H1 (cell line): ENCODE measurements around the gene ARL5C. TPM values are rescaled to one million over a fixed set of nuclear protein-coding genes. Genes with fewer than 3 reads are reported as not detected.

Source experiments
- CTCF ChIA-PET: fragments of 300-600 bp; sonication (Branson Sonifier 250); formaldehyde crosslinking; loops from one replicate; lab custom pipeline; 2021; ENCODE audit not compliant: partially characterized antibody; lab: Charles Lee
- POLR2A ChIA-PET: fragments of 300-600 bp; sonication (Branson Sonifier 250); formaldehyde crosslinking; loops from one replicate; lab custom pipeline; 2021; ENCODE audit warnings: inconsistent platforms; ENCODE audit not compliant: partially characterized antibody; lab: Charles Lee
- DNase-seq, 2 experiments: peaks; one replicate each; pipeline versions ENCODE4 v3.0.0 to v3.0.0-alpha.2; 2010 to 2022; ENCODE audit warnings: low spot score in 2 of 2, low read depth in 1 of 2, mixed read lengths in 1 of 2
- FAIRE-seq: peaks from 2 replicates; lab custom pipeline; 2011; peaks lifted over from hg19 to GRCh38; lab: Jason Lieb, UNC
- H2AFZ ChIP-seq: 2 replicates; pipeline ENCODE4 v1.8.1; 2012; ENCODE audit warnings: low read length, inconsistent platforms
- H2AK5ac ChIP-seq: 2 replicates; pipeline ENCODE4 v1.6.1; 2013; ENCODE audit warnings: low read depth, low read length
- H2BK120ac ChIP-seq: replicated peaks from 2 replicates; pipeline ENCODE3; 2013; ENCODE audit warnings: low read depth, low read length, inconsistent platforms
- H2BK12ac ChIP-seq: 2 replicates; pipeline ENCODE4 v1.6.1; 2013; ENCODE audit warnings: low read depth, low read length
- H2BK15ac ChIP-seq: 2 replicates; pipeline ENCODE4 v1.6.1; 2013; ENCODE audit warnings: low read length
- H2BK20ac ChIP-seq: 2 replicates; pipeline ENCODE4 v1.6.1; 2013; ENCODE audit warnings: low read length
- H2BK5ac ChIP-seq: 2 replicates; pipeline ENCODE4 v1.6.1; 2013; ENCODE audit warnings: low read depth, low read length
- H3K14ac ChIP-seq: 2 replicates; pipeline ENCODE4 v1.6.1; 2013; ENCODE audit warnings: inconsistent platforms; ENCODE audit not compliant: insufficient read length
- H3K18ac ChIP-seq: 2 replicates; pipeline ENCODE4 v1.6.1; 2013; ENCODE audit warnings: low read length; ENCODE audit errors: extremely low read depth
- H3K23ac ChIP-seq: 2 replicates; pipeline ENCODE4 v1.6.1; 2013; ENCODE audit warnings: inconsistent platforms; ENCODE audit not compliant: insufficient read length
- H3K23me2 ChIP-seq: 2 replicates; pipeline ENCODE4 v1.6.1; 2013; ENCODE audit warnings: low read depth, low read length
- H3K27ac ChIP-seq: 2 replicates; pipeline ENCODE4 v1.6.1; 2011; ENCODE audit warnings: low read depth, low read length, inconsistent platforms
- H3K27me3 ChIP-seq, 4 experiments: replicated peaks in 1 of 4; 1 replicate in 1 of 4; 2 replicates in 3 of 4; pipeline versions ENCODE4 v1.6.1 to v1.8.1; 2011 to 2013; ENCODE audit warnings: low read length in 3 of 4, mild to moderate bottlenecking in 3 of 4, inconsistent platforms in 2 of 4, mixed read lengths in 2 of 4, moderate library complexity in 1 of 4; ENCODE audit not compliant: control insufficient read depth in 3 of 4, insufficient read depth in 3 of 4; ENCODE audit errors: extremely low read depth in 1 of 4
- H3K36me3 ChIP-seq, 4 experiments: 2 replicates each; pipeline versions ENCODE4 v1.6.1 to v1.8.1; 2011 to 2013; ENCODE audit warnings: mild to moderate bottlenecking in 4 of 4, low read length in 3 of 4, moderate library complexity in 2 of 4, control low read depth in 1 of 4, inconsistent platforms in 1 of 4; ENCODE audit not compliant: insufficient read depth in 4 of 4, control insufficient read depth in 2 of 4
- H3K4ac ChIP-seq: replicated peaks from 2 replicates; pipeline ENCODE3; 2013; ENCODE audit warnings: low read length, low read depth, mixed read lengths, inconsistent platforms; ENCODE audit not compliant: insufficient read length
- H3K4me1 ChIP-seq, 4 experiments: replicated peaks in 1 of 4; 1 replicate in 1 of 4; 2 replicates in 3 of 4; pipeline versions ENCODE4 v1.6.1 to v1.8.1; 2011 to 2013; ENCODE audit warnings: low read length in 3 of 4, inconsistent platforms in 2 of 4, mixed read lengths in 1 of 4; ENCODE audit not compliant: insufficient read depth in 4 of 4, control insufficient read depth in 3 of 4
- H3K4me2 ChIP-seq, 2 experiments: 2 replicates each; pipeline versions ENCODE4 v1.6.1 to v1.8.1; 2011 to 2013; ENCODE audit warnings: low read depth in 2 of 2, low read length in 2 of 2, control low read depth in 1 of 2, inconsistent platforms in 1 of 2, mild to moderate bottlenecking in 1 of 2; ENCODE audit not compliant: insufficient read depth in 1 of 2
- H3K4me3 ChIP-seq, 4 experiments: fragments of 200-600, 300-600 bp in 1 of 4; sonication (generic), shearing (Covaris generic), sonication (Bioruptor Twin) in 1 of 4; 2 replicates each; pipeline versions ENCODE4 v1.5.1 to v1.8.1; 2011 to 2016; ENCODE audit warnings: low read length in 4 of 4, low read depth in 3 of 4, control low read depth in 2 of 4, inconsistent platforms in 2 of 4, mild to moderate bottlenecking in 2 of 4, mixed read lengths in 1 of 4, moderate library complexity in 1 of 4; ENCODE audit not compliant: insufficient read depth in 2 of 4; ENCODE audit errors: extremely low read depth in 1 of 4
- H3K56ac ChIP-seq: replicated peaks from 2 replicates; pipeline ENCODE3; 2013; ENCODE audit warnings: low read depth, mild to moderate bottlenecking, mixed read lengths, low read length, inconsistent platforms; ENCODE audit not compliant: insufficient read length
- H3K79me1 ChIP-seq: 2 replicates; pipeline ENCODE4 v1.6.1; 2013; ENCODE audit warnings: low read depth, low read length, control low read depth
- H3K79me2 ChIP-seq, 2 experiments: 2 replicates each; pipeline versions ENCODE4 v1.6.1 to v1.8.1; 2012 to 2013; ENCODE audit warnings: low read length in 2 of 2, mild to moderate bottlenecking in 2 of 2, inconsistent platforms in 1 of 2; ENCODE audit not compliant: insufficient read depth in 2 of 2, control insufficient read depth in 1 of 2
- H3K9ac ChIP-seq, 4 experiments: replicated peaks in 1 of 4; 1 replicate in 1 of 4; 2 replicates in 3 of 4; pipeline versions ENCODE4 v1.6.1 to v1.8.1; 2011 to 2013; ENCODE audit warnings: low read depth in 3 of 4, low read length in 3 of 4, control low read depth in 2 of 4, mild to moderate bottlenecking in 2 of 4, moderate library complexity in 2 of 4, inconsistent platforms in 1 of 4; ENCODE audit errors: extremely low read depth in 1 of 4
- H3K9me3 ChIP-seq, 2 experiments: 2 replicates each; pipeline versions ENCODE4 v1.6.1 to v1.8.1; 2012 to 2013; ENCODE audit warnings: mild to moderate bottlenecking in 2 of 2, moderate library complexity in 2 of 2, control low read depth in 1 of 2, inconsistent platforms in 1 of 2, low read depth in 1 of 2, low read length in 1 of 2, mixed read lengths in 1 of 2; ENCODE audit not compliant: insufficient read depth in 2 of 2
- H4K20me1 ChIP-seq, 2 experiments: replicated peaks in 1 of 2; 2 replicates each; pipeline versions ENCODE3 to v1.8.1; 2011 to 2013; ENCODE audit warnings: inconsistent platforms in 2 of 2, low read length in 2 of 2, mild to moderate bottlenecking in 1 of 2; ENCODE audit not compliant: insufficient read depth in 2 of 2, control insufficient read depth in 1 of 2
- H4K5ac ChIP-seq: 2 replicates; pipeline ENCODE4 v1.6.1; 2013; ENCODE audit warnings: low read length, low read depth, mixed read lengths, inconsistent platforms; ENCODE audit not compliant: insufficient read length
- H4K8ac ChIP-seq: 2 replicates; pipeline ENCODE4 v1.8.0; 2013; ENCODE audit warnings: mild to moderate bottlenecking, moderate library complexity, low read length, inconsistent platforms; ENCODE audit not compliant: insufficient read depth; ENCODE audit errors: extremely low read depth
- H4K91ac ChIP-seq: replicated peaks from 2 replicates; pipeline ENCODE3; 2013; ENCODE audit warnings: low read length, mixed read lengths, inconsistent platforms; ENCODE audit not compliant: insufficient read length
- ASH2L ChIP-seq: fragments of 200-600, 300-600 bp; sonication (generic); IDR thresholded peaks from one replicate; pipeline ENCODE4 v1.7.1; 2017; ENCODE audit warnings: low read length
- ATF3 ChIP-seq: IDR thresholded peaks from 2 replicates; pipeline ENCODE4 v1.6.1; 2011; ENCODE audit warnings: low read depth, mild to moderate bottlenecking, low read length; ENCODE audit not compliant: insufficient read depth
- BCL11A ChIP-seq, 2 experiments: IDR thresholded peaks; one replicate each; pipeline ENCODE4 v1.6.1; 2011; ENCODE audit warnings: low read depth in 2 of 2, low read length in 2 of 2, mild to moderate bottlenecking in 2 of 2
- CEBPB ChIP-seq: IDR thresholded peaks from 2 replicates; pipeline ENCODE4 v1.6.1; 2012; ENCODE audit warnings: low read depth, low read length
- CHD2 ChIP-seq: IDR thresholded peaks from 2 replicates; pipeline ENCODE4 v1.6.1; 2012; ENCODE audit warnings: low read length, improper control_type of control experiment
- MAFK ChIP-seq: IDR thresholded peaks from 2 replicates; pipeline ENCODE4 v1.6.1; 2012; ENCODE audit warnings: low read depth, mild to moderate bottlenecking, improper control_type of control experiment, low read length
- NANOG ChIP-seq: IDR thresholded peaks from 2 replicates; pipeline ENCODE4 v1.6.1; 2011; ENCODE audit warnings: low read length, low read depth, mild to moderate bottlenecking, inconsistent platforms; ENCODE audit not compliant: insufficient read depth, poor library complexity, severe bottlenecking
- RAD21 ChIP-seq, 2 experiments: IDR thresholded peaks in 1 of 2; conservative IDR thresholded peaks in 1 of 2; 2 replicates each; pipeline ENCODE4 v1.6.1; 2011; ENCODE audit warnings: low read depth in 2 of 2, low read length in 2 of 2, improper control_type of control experiment in 1 of 2, inconsistent platforms in 1 of 2, mild to moderate bottlenecking in 1 of 2, moderate library complexity in 1 of 2
- RBBP5 ChIP-seq: IDR thresholded peaks from 2 replicates; pipeline ENCODE4 v1.7.1; 2012; ENCODE audit warnings: low read depth, mild to moderate bottlenecking, inconsistent platforms, low read length, moderate library complexity, borderline replicate concordance
- SP4 ChIP-seq: IDR thresholded peaks from 2 replicates; pipeline ENCODE4 v1.6.1; 2012; ENCODE audit warnings: low read length, inconsistent platforms
- SRF ChIP-seq: IDR thresholded peaks from 2 replicates; pipeline ENCODE4 v1.6.1; 2011; ENCODE audit warnings: mild to moderate bottlenecking, low read depth, low read length, moderate library complexity
- USF2 ChIP-seq: IDR thresholded peaks from 2 replicates; pipeline ENCODE4 v1.6.1; 2011; ENCODE audit warnings: low read length, improper control_type of control experiment
- WGBS, 2 experiments: shearing (Covaris generic) in 1 of 2; methylation state at CpG; one replicate each; pipeline versions ENCODE4 v1.1.6 to v1.1.7; 2013 to 2015; ENCODE audit warnings: low lambda C conversion rate in 2 of 2, mixed read lengths in 2 of 2, inconsistent platforms in 1 of 2, low coverage in 1 of 2, missing lambda C conversion rate in 1 of 2; ENCODE audit not compliant: insufficient replicate concordance in 2 of 2, insufficient coverage in 1 of 2, insufficient read length in 1 of 2; ENCODE audit errors: extremely low coverage in 1 of 2, missing lambda C conversion rate in 1 of 2; 5-methylcytosine and 5-hydroxymethylcytosine counted together
- polyA plus RNA-seq, 7 experiments: library from polyadenylated mRNA; depleted of rRNA in 3 of 7; stranded (reverse) in 5 of 7; unstranded in 2 of 7; fragments of >200 nt in 5 of 7; fragments of 200-250 nt in 2 of 7; gene quantifications; 1 replicate in 5 of 7; 2 replicates in 1 of 7; 4 replicates in 1 of 7; pipeline versions ENCODE4 v1.2.1 to v1.2.3, GENCODE V29; 2011 to 2013; ENCODE audit warnings: missing spikeins in 2 of 7, mixed read lengths in 2 of 7
- total RNA-seq: library from RNA; stranded (reverse); fragmentation: NEBNext Ultra II Directional; extraction: Animal tissue kit (Norgen Biotek cat#: 25700); gene quantifications from 2 replicates; pipeline ENCODE4 v1.2.1, GENCODE V29; 2021

ARL5C gene
- total and polyA plus RNA-seq, 2 of the 8 experiments (the other 6 are each of a cell fraction or from before 2014, with no cell fraction given), result not detected

- no peak overlapping the region for H3K14ac ChIP-seq
- H3K36me3 ChIP-seq, result peaks cover 5 to 40% (median 20%) of the 10 kb centered on the region in 4 experiments; a peak in 7 of 8 replicates
- H3K18ac ChIP-seq, result no peak overlapping the region
- H3K4ac ChIP-seq, result no peak overlapping the region
- H2BK120ac ChIP-seq, result no peak overlapping the region
- FAIRE-seq (no peak), DNase-seq (no peak)
- peak overlapping the region; percentile 80 for H2BK5ac ChIP-seq
- no peak overlapping the region for H2BK20ac ChIP-seq
- peaks cover 6% of the 10 kb centered on the region; the same call in 1 of the 2 replicates for H3K23me2 ChIP-seq
- ChIA-PET CTCF (interaction anchor here (1.0 to 3.8 kb wide), 10 partner anchors 9 to 330 kb away, joined by 3 to 22 read pairs (median 4); no protein-coding TSS in a partner anchor), POLR2A (interaction anchor here (1.1 to 5.9 kb wide), 3 partner anchors 13 to 51 kb away, joined by 3 to 51 read pairs (median 5); no protein-coding TSS in a partner anchor)
- H4K91ac ChIP-seq, result no peak overlapping the region
- no peaks in the 10 kb centered on the region for H3K9me3 ChIP-seq
- no peak overlapping the region; a peak in 1 of 8 replicates for H3K4me3 ChIP-seq
- WGBS, 2 experiments, result 91% methylated on average over 15 of the region's 16 CpGs; no CpG with 5 or more reads in 1 of the 2 experiments
- peak overlapping the region; percentile 87; the same call in 1 of the 2 replicates for H2BK12ac ChIP-seq
- H3K56ac ChIP-seq, result no peak overlapping the region
- H4K20me1 ChIP-seq, result peaks cover 2 to 27% of the 10 kb centered on the region in 2 experiments
- peaks cover 0 to 34% of the 10 kb centered on the region in 2 experiments; a peak in 1 of 4 replicates for H3K79me2 ChIP-seq
- H3K79me1 ChIP-seq, result peaks cover 19% of the 10 kb centered on the region
- no peak overlapping the region for H2AFZ ChIP-seq
- no peak overlapping the region for H3K23ac ChIP-seq
- no peak overlapping the region for H3K9ac ChIP-seq
- no peak overlapping the region for H4K8ac ChIP-seq
- no peaks in the 10 kb centered on the region for H3K27me3 ChIP-seq
- H4K5ac ChIP-seq, result no peak overlapping the region
- no peak overlapping the region for H2BK15ac ChIP-seq
- H3K4me1 ChIP-seq, result peaks cover 0 to 23% (median 20%) of the 10 kb centered on the region in 4 experiments; a peak in 6 of 7 replicates
- no peak overlapping the region; a peak in 1 of 4 replicates for H3K4me2 ChIP-seq
- H2AK5ac ChIP-seq, result peak overlapping the region; percentile 60; the same call in 1 of the 2 replicates
- no peak overlapping the region for H3K27ac ChIP-seq
- TF ChIP-seq SRF (no peak), SP4 (no peak), BCL11A (IDR thresholded peaks at IDR 0.05; ENCODE audit: low read depth in 2 of 2, low read length in 2 of 2) (no peak), ATF3 (no peak), CEBPB (no peak), RAD21 (IDR thresholded peaks at IDR 0.05 in 1 of 2, conservative IDR thresholded peaks at IDR 0.05 in 1 of 2; ENCODE audit: low read depth in 2 of 2, low read length in 2 of 2) (no peak), RBBP5 (no peak), MAFK (no peak), USF2 (no peak), NANOG (no peak), CHD2 (no peak), ASH2L (no peak)
Observed at GRCh38 chr17:39192901-39193300, 26.9 kb upstream of the ARL5C start.
